HepG2 (cell line): ENCODE measurements around the gene EFNA2. TPM values are rescaled to one million over a fixed set of nuclear protein-coding genes. Genes with fewer than 3 reads are reported as not detected.

Experiments
- CHD4 ChIP-seq: fragments of 200-600 bp; sonication (generic); IDR thresholded peaks from 2 replicates; pipeline ENCODE4 v1.7.0; 2017; ENCODE audit warnings: mild to moderate bottlenecking, low read length, borderline replicate concordance
- ELF4 ChIP-seq: sonication (generic); formaldehyde crosslinking; IDR thresholded peaks from 2 replicates; pipeline ENCODE4 v1.5.0; 2020; ENCODE audit warnings: missing genetic modification reagents, mild to moderate bottlenecking, moderate library complexity, borderline replicate concordance
- ETV5 ChIP-seq: IDR thresholded peaks from 2 replicates; pipeline ENCODE4 v1.6.1; 2018; ENCODE audit warnings: missing biosample characterization, missing genetic modification reagents, inconsistent platforms, borderline replicate concordance
- FOXK2 ChIP-seq: fragments of 450-650 bp; IDR thresholded peaks from 2 replicates; pipeline ENCODE4 v1.6.1; 2016
- FOXM1 ChIP-seq: sonication (generic); formaldehyde crosslinking; IDR thresholded peaks from 2 replicates; pipeline ENCODE4 v1.5.0; 2020; ENCODE audit warnings: missing genetic modification reagents
- HOXA5 ChIP-seq: sonication (generic); formaldehyde crosslinking; IDR thresholded peaks from 2 replicates; pipeline ENCODE4 v1.4.0; 2020; ENCODE audit warnings: missing genetic modification reagents
- ISL2 ChIP-seq: sonication (generic); formaldehyde crosslinking; IDR thresholded peaks from 2 replicates; pipeline ENCODE4 v1.5.0; 2020; ENCODE audit warnings: missing genetic modification reagents
- LRRFIP1 ChIP-seq: sonication (generic); formaldehyde crosslinking; conservative IDR thresholded peaks from 2 replicates; pipeline ENCODE4 v1.4.0; 2020; ENCODE audit warnings: missing genetic modification reagents
- ONECUT2 ChIP-seq: sonication (generic); formaldehyde crosslinking; IDR thresholded peaks from 2 replicates; pipeline ENCODE4 v1.4.0; 2020; ENCODE audit warnings: missing genetic modification reagents
- SALL2 ChIP-seq: sonication (generic); formaldehyde crosslinking; IDR thresholded peaks from 2 replicates; pipeline ENCODE4 v1.8.1; 2023; ENCODE audit warnings: mild to moderate bottlenecking, missing genetic modification reagents, inconsistent platforms
- SIN3A ChIP-seq: IDR thresholded peaks from 2 replicates; pipeline ENCODE4 v1.6.1; 2011; ENCODE audit warnings: low read depth, mild to moderate bottlenecking, control low read depth, low read length, borderline replicate concordance
- STAT6 ChIP-seq: sonication (generic); formaldehyde crosslinking; IDR thresholded peaks from 2 replicates; pipeline ENCODE4 v1.4.0; 2020; ENCODE audit warnings: missing genetic modification reagents, mild to moderate bottlenecking, borderline replicate concordance
- THAP8 ChIP-seq: sonication (generic); formaldehyde crosslinking; IDR thresholded peaks from 2 replicates; pipeline ENCODE4 v1.5.1; 2020; ENCODE audit warnings: missing genetic modification reagents, mild to moderate bottlenecking, borderline replicate concordance
- ZNF18 ChIP-seq: sonication (generic); formaldehyde crosslinking; IDR thresholded peaks from 2 replicates; pipeline ENCODE4 v1.8.0; 2022; ENCODE audit warnings: mild to moderate bottlenecking, missing genetic modification reagents; ENCODE audit not compliant: insufficient replicate concordance
- ZNF33A ChIP-seq: sonication (generic); formaldehyde crosslinking; IDR thresholded peaks from 2 replicates; pipeline ENCODE4 v1.5.1; 2020; ENCODE audit warnings: missing genetic modification reagents, mild to moderate bottlenecking, moderate library complexity, borderline replicate concordance
- ZNF510 ChIP-seq: sonication (generic); formaldehyde crosslinking; IDR thresholded peaks from 2 replicates; pipeline ENCODE4 v1.4.0; 2020; ENCODE audit warnings: low read depth, mild to moderate bottlenecking, missing genetic modification reagents
- ZNF547 ChIP-seq: sonication (generic); formaldehyde crosslinking; IDR thresholded peaks from 2 replicates; pipeline ENCODE4 v1.5.1; 2020; ENCODE audit warnings: mild to moderate bottlenecking, missing genetic modification reagents
- ZNF772 ChIP-seq: sonication (generic); formaldehyde crosslinking; IDR thresholded peaks from 2 replicates; pipeline ENCODE4 v1.5.0; 2020; ENCODE audit warnings: mild to moderate bottlenecking, missing genetic modification reagents
- ZNF780A ChIP-seq: sonication (generic); formaldehyde crosslinking; IDR thresholded peaks from 2 replicates; pipeline ENCODE4 v1.8.0; 2022; ENCODE audit warnings: mild to moderate bottlenecking, missing genetic modification reagents, moderate library complexity
- polyA plus RNA-seq, 8 experiments: library from polyadenylated mRNA; depleted of rRNA in 3 of 8; stranded (reverse) in 7 of 8; unstranded in 1 of 8; fragments of >200 nt; fragmentation: Illumina TruSeq in 4 of 8; extraction: Trizol in 4 of 8; gene quantifications; 2 replicates each; pipeline versions ENCODE4 v1.2.1 to v1.2.3, GENCODE V29; 2011 to 2016; ENCODE audit warnings: low read depth in 4 of 8, missing spikeins in 1 of 8, mixed read lengths in 1 of 8; ENCODE audit not compliant: insufficient read depth in 1 of 8
- total RNA-seq, 5 experiments: library from RNA; depleted of rRNA; stranded (reverse); fragments of >200 nt; fragmentation: Illumina TruSeq; extraction: Trizol; gene quantifications; 2 replicates each; pipeline ENCODE4 v1.2.3, GENCODE V29; 2016; ENCODE audit warnings: low read depth in 1 of 5

Gene EFNA2
- total and polyA plus RNA-seq, 2 of the 13 experiments (the other 11 are each of a cell fraction or from before 2014, with no cell fraction given), result 6.0 to 9.9 TPM

- TF ChIP-seq FOXM1 (CRISPR knock-in tag) (no peak), SIN3A (no peak; the same call in 1 of the 2 replicates), ZNF547 (CRISPR knock-in tag) (peak; percentile 75), FOXK2 (no peak), CHD4 (no peak), ISL2 (CRISPR knock-in tag) (no peak), ONECUT2 (CRISPR knock-in tag) (no peak), THAP8 (CRISPR knock-in tag) (0 out of 2 replicates have a peak, but pooled peaks have one; percentile 2), LRRFIP1 (no peak), ZNF33A (CRISPR knock-in tag) (no peak), ELF4 (CRISPR knock-in tag) (no peak), SALL2 (peak; percentile 42; the same call in 1 of the 2 replicates), ETV5 (CRISPR knock-in tag) (0 out of 2 replicates have a peak, but pooled peaks have one; percentile 5), ZNF510 (CRISPR knock-in tag) (no peak), STAT6 (no peak), ZNF772 (CRISPR knock-in tag) (peak; percentile 50; the same call in 1 of the 2 replicates), ZNF780A (CRISPR knock-in tag) (no peak), HOXA5 (CRISPR knock-in tag) (no peak), ZNF18 (CRISPR knock-in tag) (no peak)
Measured at GRCh38 chr19:1275260-1275975, 10.3 kb upstream of the EFNA2 start, which contains the start of gene FAM174C (continued).
